A549 treated with ZK216348 at 1 μM for 4 hours (cell line): ENCODE data around the gene PDXP. TPM values are rescaled to one million over a fixed set of nuclear protein-coding genes. Genes with fewer than 3 reads are reported as not detected.

Experiments used
- total RNA-seq: library from RNA; stranded (reverse); fragments of 200-300 nt; extraction: Qiagen RNA extraction; gene quantifications from 5 replicates; pipeline ENCODE4 v1.2.3, GENCODE V29; 2022; ENCODE audit warnings: low read depth

Gene PDXP
- total RNA-seq: 13.5 to 19.2 TPM (median 18.0 TPM) in 5 replicates

DNA sequence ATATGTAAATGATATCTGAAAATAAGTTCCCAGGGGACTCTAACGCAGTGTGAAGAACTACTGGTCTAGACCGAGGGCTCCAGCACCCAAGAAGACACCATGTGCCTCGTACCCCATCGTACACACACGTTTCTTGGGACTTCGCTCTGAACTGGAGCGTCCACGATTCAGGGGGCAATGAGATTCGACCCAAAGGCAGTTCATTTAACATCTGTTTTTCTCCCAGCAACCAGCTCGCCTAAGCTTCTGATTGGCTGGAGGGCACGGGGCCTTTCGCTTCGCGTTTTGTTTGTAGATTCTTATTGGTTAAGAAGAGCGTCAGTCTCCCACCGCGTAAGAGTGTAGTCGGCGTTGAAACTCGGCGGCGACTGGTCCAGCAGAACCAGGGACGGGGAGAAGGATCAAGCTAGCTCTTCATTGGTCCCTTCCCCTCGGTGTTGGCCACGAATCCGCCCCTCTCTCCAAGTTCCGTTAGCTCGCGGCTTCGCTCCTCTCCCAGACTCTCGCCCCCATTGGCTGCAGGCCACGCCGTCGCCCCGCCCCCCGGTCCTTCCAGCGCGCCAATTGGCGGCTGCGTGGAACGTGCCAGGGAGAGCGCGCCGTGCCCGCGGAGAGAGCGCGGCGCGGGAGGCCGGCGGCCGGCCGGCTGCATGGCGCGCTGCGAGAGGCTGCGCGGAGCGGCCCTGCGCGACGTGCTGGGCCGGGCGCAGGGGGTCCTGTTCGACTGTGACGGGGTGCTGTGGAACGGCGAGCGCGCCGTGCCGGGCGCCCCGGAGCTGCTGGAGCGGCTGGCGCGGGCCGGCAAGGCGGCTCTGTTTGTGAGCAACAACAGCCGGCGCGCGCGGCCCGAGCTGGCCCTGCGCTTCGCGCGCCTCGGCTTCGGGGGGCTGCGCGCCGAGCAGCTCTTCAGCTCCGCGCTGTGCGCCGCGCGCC lies at the start of gene PDXP:
Gene PDXP, plus strand, starts transcription at position 591 of the 933 bp plus-strand sequence. Its CDS starts 60 bp downstream, at position 651.

DNA sequence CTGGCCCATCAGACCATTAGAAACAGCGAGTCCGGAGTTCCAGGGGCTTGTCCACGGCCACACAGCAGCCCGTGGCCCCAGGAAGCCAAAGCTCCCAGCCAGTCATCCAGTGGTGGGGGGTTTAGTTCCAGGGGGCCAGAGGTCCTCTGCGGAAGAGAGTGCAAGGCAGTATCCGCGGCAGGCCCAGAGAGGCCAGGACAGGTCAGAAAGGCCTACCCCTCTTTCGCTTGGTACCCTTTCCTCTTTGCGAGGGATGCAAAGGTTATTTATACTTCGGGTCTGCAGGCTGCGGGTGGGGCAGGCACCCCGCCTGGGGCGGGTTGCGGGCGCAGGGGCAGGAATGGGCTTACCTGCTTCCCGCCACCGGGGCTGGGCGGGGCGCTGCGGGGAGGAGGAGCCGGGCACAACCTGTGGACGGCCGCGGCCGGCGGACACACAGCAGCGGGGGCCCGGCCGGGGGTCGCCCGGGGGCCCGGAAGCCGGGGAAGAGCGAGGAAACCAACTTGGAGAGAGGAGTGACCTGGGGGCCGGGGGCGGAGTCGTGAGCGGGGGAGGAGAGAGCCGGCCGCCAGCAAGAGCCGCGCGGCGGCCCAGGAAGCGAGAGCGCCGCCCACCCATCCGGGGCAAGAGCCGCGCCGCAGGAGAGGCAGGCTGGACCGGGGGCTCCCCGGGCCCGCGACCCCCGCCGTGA lies 19.3 kb upstream of the PDXP start, which contains the start of gene SH3BP1:
Gene SH3BP1, plus strand, starts transcription at position 600 of the 691 bp plus-strand sequence. CDS start 119 bp downstream, outside the sequence.

GRCh38 chr22:37674951-37675929 lies 16.7 kb downstream of the PDXP start, which contains the start of gene LGALS1:
Gene LGALS1 (plus strand): TSS chr22:37675636. CDS start chr22:37675703, 67 bp downstream.

DNA sequence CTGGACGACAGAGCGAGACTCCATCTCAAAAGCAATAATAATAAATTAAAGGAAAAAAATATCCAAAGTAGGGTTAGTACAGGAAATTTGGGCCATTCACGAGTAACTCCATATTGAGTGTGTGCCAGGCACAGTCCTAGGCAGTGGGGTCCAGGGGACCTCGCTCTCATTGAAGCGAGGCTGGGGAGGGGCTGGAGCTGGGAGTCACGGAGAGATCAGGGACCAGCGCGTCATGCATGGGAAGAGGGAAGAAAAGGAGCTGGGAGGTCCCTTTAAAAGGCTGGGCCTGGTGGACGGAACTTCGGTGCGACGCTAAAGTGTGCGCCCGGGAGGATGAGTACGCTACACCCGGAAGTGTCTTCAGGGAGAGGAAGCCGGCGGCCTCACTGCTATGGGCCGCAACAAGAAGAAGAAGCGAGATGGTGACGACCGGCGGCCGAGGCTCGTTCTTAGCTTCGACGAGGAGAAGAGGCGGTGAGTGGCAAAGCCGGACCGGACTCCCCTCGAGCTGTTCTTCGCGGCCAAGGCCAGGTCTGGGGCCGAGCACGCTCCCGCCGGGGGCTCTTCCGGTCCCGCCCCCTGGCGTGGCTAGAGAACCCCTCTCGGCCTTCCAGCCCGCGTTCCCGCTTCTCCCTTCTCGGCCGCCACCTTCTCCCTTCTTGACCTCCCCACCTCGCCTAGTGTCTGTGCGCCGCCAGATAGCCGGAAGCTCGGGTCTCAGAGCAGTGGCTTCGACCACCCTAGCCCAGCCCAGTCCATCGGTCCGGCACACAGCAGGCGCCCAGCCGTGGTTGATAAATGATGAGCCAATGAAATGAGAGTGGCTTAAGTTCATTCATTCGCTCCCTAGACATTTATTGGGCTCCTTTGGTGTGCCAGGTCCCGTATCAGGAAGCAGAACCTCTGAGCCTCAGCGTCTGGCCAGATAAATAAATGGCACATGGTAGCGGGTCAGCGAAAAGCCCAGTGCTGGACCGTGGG lies 27.8 kb downstream of the PDXP start, which contains the start of gene NOL12:
Gene NOL12, plus strand, starts transcription at position 342 of the 981 bp plus-strand sequence. Its CDS starts 50 bp downstream, at position 392.

DNA sequence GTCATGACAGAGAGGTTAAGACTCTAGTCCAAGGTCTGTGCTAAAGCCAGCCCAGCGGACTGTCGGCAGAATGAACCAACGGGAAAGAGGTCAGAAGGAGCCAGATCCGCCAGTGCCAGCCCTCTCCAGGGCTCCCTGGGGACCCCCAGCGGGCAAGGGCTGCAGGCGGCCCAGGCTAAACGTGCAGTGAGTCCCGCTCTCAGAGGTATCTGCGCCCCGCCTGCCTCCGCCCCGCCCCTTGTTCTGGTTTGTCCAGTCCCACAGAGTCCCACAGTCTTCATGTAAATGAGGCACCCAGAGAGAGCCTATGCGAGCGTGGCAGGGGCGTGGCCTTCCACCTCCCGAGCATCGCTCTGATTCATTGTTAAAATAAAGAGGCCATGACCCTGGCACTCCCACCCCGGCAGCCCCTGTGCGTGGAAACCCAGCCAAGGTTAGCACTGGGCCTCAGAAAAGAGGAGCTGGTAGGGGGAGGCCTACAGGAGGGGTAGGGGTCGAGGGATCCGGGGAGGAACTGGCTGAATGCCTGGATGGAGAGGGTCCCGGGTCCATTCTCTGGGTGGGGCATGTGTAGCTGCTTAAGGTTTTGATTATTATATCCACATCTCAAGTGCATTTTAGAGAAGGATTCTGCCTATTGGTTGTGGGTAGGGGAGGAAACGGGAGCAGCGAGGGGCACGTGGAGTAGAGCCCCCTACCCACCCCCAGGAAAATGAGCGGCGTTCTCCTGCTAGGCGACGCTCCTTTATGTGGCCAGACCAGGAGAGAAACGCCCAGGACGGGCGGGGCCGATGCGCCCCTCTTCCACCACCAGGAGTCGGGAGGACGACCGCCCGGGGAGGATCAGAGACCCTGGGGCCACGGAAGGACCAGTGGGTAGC lies 38.4 kb downstream of the PDXP start, which contains the start of gene TRIOBP:
Gene TRIOBP, plus strand, starts transcription at position 392 of the 881 bp plus-strand sequence. CDS start 4,318 bp downstream, outside the sequence.

Other genes with a start within 250 kb of the PDXP start
- 3.5 to 9.6 TPM (median 8.7 TPM) in 5 replicates for gene ELFN2, start 231.2 kb upstream of the PDXP start, total RNA-seq
- 0.94 to 3.3 TPM (median 2.2 TPM) in 5 replicates for gene MFNG, start 172.3 kb upstream of the PDXP start, total RNA-seq
- gene CARD10, start 139.3 kb upstream of the PDXP start, total RNA-seq: 16.7 to 37.0 TPM (median 34.2 TPM) in 5 replicates
- 16.8 to 37.2 TPM (median 34.9 TPM) in 5 replicates for gene CDC42EP1, start 98.2 kb upstream of the PDXP start, total RNA-seq
- gene LGALS2, start 78.6 kb upstream of the PDXP start, total RNA-seq: not detected in 5 replicates
- 15.5 to 24.7 TPM (median 22.9 TPM) in 5 replicates for gene GGA1, start 49.9 kb upstream of the PDXP start, total RNA-seq
- 1.6 to 3.3 TPM (median 2.1 TPM) in 5 replicates for gene SH3BP1, start 19.1 kb upstream of the PDXP start, total RNA-seq
- 1,225 to 1,377 TPM (median 1,256 TPM) in 5 replicates for gene LGALS1, start 16.9 kb downstream of the PDXP start, total RNA-seq
- gene NOL12, start 27.6 kb downstream of the PDXP start, total RNA-seq: 24.9 to 30.9 TPM (median 28.2 TPM) in 5 replicates
- 18.5 to 37.8 TPM (median 34.6 TPM) in 5 replicates for gene TRIOBP, start 38.3 kb downstream of the PDXP start, total RNA-seq
- gene GCAT, start 149.2 kb downstream of the PDXP start, total RNA-seq: 2.7 to 3.4 TPM (median 3.0 TPM) in 5 replicates
- gene GALR3, start 164.7 kb downstream of the PDXP start, total RNA-seq: not detected in 5 replicates
- gene ANKRD54, start 185.6 kb downstream of the PDXP start, total RNA-seq: 18.7 to 25.9 TPM (median 24.4 TPM) in 5 replicates
- gene EIF3L, start 190.7 kb downstream of the PDXP start, total RNA-seq: 264 to 308 TPM (median 279 TPM) in 5 replicates
- 14.3 to 22.1 TPM (median 20.2 TPM) in 5 replicates for gene MICALL1, start 247.6 kb downstream of the PDXP start, total RNA-seq